Measurements from ENCODE around the gene PPP1R9A.

- TF ChIP-seq, protein P1, sequence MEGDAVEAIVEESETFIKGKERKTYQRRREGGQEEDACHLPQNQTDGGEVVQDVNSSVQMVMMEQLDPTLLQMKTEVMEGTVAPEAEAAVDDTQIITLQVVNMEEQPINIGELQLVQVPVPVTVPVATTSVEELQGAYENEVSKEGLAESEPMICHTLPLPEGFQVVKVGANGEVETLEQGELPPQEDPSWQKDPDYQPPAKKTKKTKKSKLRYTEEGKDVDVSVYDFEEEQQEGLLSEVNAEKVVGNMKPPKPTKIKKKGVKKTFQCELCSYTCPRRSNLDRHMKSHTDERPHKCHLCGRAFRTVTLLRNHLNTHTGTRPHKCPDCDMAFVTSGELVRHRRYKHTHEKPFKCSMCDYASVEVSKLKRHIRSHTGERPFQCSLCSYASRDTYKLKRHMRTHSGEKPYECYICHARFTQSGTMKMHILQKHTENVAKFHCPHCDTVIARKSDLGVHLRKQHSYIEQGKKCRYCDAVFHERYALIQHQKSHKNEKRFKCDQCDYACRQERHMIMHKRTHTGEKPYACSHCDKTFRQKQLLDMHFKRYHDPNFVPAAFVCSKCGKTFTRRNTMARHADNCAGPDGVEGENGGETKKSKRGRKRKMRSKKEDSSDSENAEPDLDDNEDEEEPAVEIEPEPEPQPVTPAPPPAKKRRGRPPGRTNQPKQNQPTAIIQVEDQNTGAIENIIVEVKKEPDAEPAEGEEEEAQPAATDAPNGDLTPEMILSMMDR (IDR thresholded peaks at IDR 0.05): no peak
- TF ChIP-seq POLR2A (IDR thresholded peaks at IDR 0.05): no peak
These were observed 1.2 kb downstream of the PPP1R9A start for GRCh38 chr7:94908323-94909178.

Measured in Peyer's patch (tissue), 4 donors.